MCF 10A (cell line): ENCODE measurements around the gene PUM2. TPM values are rescaled to one million over a fixed set of nuclear protein-coding genes. Genes with fewer than 3 reads are reported as not detected.
A peak's percentile ranks its signal among the peaks of the same experiment; 100 is the strongest.

Experiments
- BruUV-seq: library from RNA; stranded (reverse); fragments of 400-500 nt; replicated peaks from 2 replicates; lab custom pipeline; 2021; lab: Mats Ljungman, UMichigan
- CTCF ChIA-PET: fragments of 300-600 bp; sonication (Branson Sonifier 250); formaldehyde crosslinking; extraction: SDS; loops from one replicate; lab custom pipeline; 2021; ENCODE audit warnings: antibody characterized with exemption, inconsistent platforms; lab: Yijun Ruan, JAX
- POLR2A ChIA-PET: fragments of 300-600, 350-650 bp; sonication (Branson Sonifier 250); formaldehyde crosslinking; extraction: SDS; loops from one replicate; lab custom pipeline; 2020; ENCODE audit warnings: antibody characterized with exemption, inconsistent platforms; lab: Yijun Ruan, JAX
- DNase-seq: peaks from one replicate; pipeline ENCODE4 v3.0.0-alpha.2; 2018; ENCODE audit not compliant: unreplicated experiment
- H3K27ac Mint-ChIP-seq: one replicate; pipeline ENCODE4 v1.8.0; 2022; ENCODE audit warnings: mild to moderate bottlenecking, low read depth, mixed read lengths; ENCODE audit not compliant: unreplicated experiment
- H3K27me3 Mint-ChIP-seq: one replicate; pipeline ENCODE4 v1.8.0; 2022; ENCODE audit warnings: mixed read lengths; ENCODE audit not compliant: insufficient read depth, unreplicated experiment
- H3K36me3 Mint-ChIP-seq: one replicate; pipeline ENCODE4 v1.8.0; 2022; ENCODE audit warnings: mild to moderate bottlenecking, moderate library complexity, mixed read lengths; ENCODE audit not compliant: insufficient read depth, unreplicated experiment
- H3K4me1 Mint-ChIP-seq: one replicate; pipeline ENCODE4 v1.8.0; 2022; ENCODE audit warnings: mixed read lengths; ENCODE audit not compliant: insufficient read depth, unreplicated experiment
- H3K4me3 Mint-ChIP-seq: one replicate; pipeline ENCODE4 v1.8.0; 2022; ENCODE audit warnings: mild to moderate bottlenecking, moderate library complexity, mixed read lengths; ENCODE audit not compliant: unreplicated experiment
- H3K9me3 Mint-ChIP-seq: one replicate; pipeline ENCODE4 v1.8.0; 2022; ENCODE audit warnings: mixed read lengths; ENCODE audit not compliant: unreplicated experiment
- intact Hi-C: fragments of 100-400 bp; cut with micrococcal nuclease; formaldehyde crosslinking; loops from 2 replicates; pipeline ENCODE4 v1.14.1; 2022
- total RNA-seq: library from RNA; stranded (reverse); gene quantifications from 2 replicates; pipeline ENCODE4 v1.2.3, GENCODE V29; 2022
- TF ChIP-seq, protein P1 (sequence below): fragments of 200-600 bp; IDR thresholded peaks from one replicate; pipeline ENCODE4 v1.8.0; 2022; ENCODE audit warnings: antibody characterized with exemption, mild to moderate bottlenecking; ENCODE audit not compliant: unreplicated experiment

Gene PUM2
- total RNA-seq, 1 experiment from 2014 or later: 86.7 TPM

DNA sequence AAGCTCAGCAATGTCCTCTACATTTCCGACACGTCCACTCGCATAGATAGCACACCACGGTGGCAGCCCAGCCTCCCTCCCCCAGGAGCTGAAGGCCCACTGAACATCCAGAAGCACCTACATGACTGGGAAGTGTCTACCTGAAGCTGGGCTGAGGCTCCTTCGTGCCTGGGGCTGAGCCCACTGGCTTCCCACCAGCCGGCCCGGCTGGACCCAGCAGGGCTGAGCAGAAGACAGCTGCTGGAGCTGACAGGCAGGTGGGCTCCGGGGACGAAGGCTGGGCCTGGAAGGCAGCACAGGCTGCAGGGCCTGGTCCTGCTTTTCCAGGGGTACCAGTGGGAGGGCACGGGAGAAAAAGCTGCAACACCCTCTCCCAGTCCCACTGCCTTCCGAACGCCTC, 139.2 kb downstream of the PUM2 start:
- Mint-ChIP-seq H3K4me1 (peaks cover 72% of the 10 kb centered on the region), H3K36me3 (peaks cover 34% of the 10 kb centered on the region), H3K9me3 (no peaks in the 10 kb centered on the region), H3K27me3 (no peaks in the 10 kb centered on the region), H3K27ac (no peak overlapping the region), H3K4me3 (no peak overlapping the region)
- TF ChIP-seq, protein P1, sequence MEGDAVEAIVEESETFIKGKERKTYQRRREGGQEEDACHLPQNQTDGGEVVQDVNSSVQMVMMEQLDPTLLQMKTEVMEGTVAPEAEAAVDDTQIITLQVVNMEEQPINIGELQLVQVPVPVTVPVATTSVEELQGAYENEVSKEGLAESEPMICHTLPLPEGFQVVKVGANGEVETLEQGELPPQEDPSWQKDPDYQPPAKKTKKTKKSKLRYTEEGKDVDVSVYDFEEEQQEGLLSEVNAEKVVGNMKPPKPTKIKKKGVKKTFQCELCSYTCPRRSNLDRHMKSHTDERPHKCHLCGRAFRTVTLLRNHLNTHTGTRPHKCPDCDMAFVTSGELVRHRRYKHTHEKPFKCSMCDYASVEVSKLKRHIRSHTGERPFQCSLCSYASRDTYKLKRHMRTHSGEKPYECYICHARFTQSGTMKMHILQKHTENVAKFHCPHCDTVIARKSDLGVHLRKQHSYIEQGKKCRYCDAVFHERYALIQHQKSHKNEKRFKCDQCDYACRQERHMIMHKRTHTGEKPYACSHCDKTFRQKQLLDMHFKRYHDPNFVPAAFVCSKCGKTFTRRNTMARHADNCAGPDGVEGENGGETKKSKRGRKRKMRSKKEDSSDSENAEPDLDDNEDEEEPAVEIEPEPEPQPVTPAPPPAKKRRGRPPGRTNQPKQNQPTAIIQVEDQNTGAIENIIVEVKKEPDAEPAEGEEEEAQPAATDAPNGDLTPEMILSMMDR: no peak
- ChIA-PET POLR2A (interaction anchor here (1.5 to 13.0 kb wide), 4 partner anchors 12 to 160 kb away, joined by 3 to 222 read pairs (median 26); partner anchors contain the start of genes LAPTM4A and SDC1), CTCF (interaction anchor here (0.8 to 5.8 kb wide), 8 partner anchors 12 to 196 kb away, joined by 3 to 32 read pairs (median 8); partner anchors contain the start of gene SDC1)
- no TSS peak for BruUV-seq
- no peak for DNase-seq
- intact Hi-C loops: no loop called here

GRCh38 chr2:20210462-20210861, 140.2 kb downstream of the PUM2 start:
- Mint-ChIP-seq H3K27ac (peak overlapping the region; percentile 94), H3K4me3 (no peak overlapping the region), H3K4me1 (peaks cover 74% of the 10 kb centered on the region), H3K36me3 (peaks cover 40% of the 10 kb centered on the region), H3K9me3 (no peaks in the 10 kb centered on the region), H3K27me3 (no peaks in the 10 kb centered on the region)
- ChIA-PET CTCF (interaction anchor here (0.6 to 5.8 kb wide), 9 partner anchors 9 to 208 kb away, joined by 3 to 32 read pairs (median 6); partner anchors contain the start of gene SDC1), POLR2A (interaction anchor here (0.6 to 13.0 kb wide), 3 partner anchors 10 to 27 kb away, joined by 3 to 222 read pairs (median 3); partner anchors contain the start of gene SDC1)
- no peak for DNase-seq
- no TSS peak for BruUV-seq
- intact Hi-C loops: no loop called here
- TF ChIP-seq, protein P1: no peak

DNA sequence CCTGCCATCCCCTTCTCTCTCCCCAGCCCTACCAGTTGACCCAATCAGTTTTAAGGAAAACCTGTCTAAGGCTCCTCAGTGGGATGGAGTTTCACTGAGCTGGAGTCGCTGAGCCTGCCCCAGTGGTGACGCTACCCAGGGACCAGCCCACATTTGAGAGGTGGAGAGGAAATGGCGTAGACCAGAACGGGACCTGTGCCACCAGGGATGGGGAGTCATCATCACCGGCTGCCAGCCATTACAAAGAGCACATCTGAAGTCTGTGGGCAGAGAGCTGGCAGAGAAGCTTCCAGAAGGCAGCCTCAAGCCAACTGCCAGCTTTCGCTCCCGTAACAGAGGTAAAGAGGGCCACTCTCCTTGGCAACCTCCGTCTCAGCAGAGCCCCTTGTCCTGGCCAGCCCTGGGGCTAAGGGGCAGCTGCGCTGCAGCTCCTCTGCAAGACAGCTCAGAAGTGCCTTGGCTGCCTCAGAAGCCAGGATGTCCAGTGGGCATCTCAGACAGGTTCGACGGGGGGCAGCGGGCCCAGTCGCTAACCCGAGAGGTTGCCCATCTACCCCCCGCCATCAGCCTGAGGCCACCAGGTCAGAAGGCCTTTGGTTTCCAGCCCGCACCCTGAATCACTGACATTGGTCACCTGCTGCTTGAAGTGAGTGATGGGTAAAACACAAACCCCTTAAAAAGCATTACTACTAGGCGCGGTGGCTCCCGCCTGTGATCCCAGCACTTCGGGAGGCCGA, 141.1 kb downstream of the PUM2 start:
- Mint-ChIP-seq H3K4me3 (no peak overlapping the region), H3K27ac (peak overlapping the region; percentile 94), H3K36me3 (peaks cover 43% of the 10 kb centered on the region), H3K4me1 (peaks cover 66% of the 10 kb centered on the region), H3K9me3 (no peaks in the 10 kb centered on the region), H3K27me3 (no peaks in the 10 kb centered on the region)
- no TSS peak for BruUV-seq
- intact Hi-C loops: no loop called here
- no peak for DNase-seq
- TF ChIP-seq, protein P1: no peak
- CTCF ChIA-PET: interaction anchor here (0.6 to 5.8 kb wide), 10 partner anchors 10 to 337 kb away, joined by 3 to 32 read pairs (median 4); partner anchors contain the start of gene SDC1
- POLR2A ChIA-PET: interaction anchor here (0.6 to 13.0 kb wide), 4 partner anchors 8 to 157 kb away, joined by 3 to 222 read pairs (median 8); partner anchors contain the start of gene SDC1

- ChIA-PET POLR2A (interaction anchor here (1.0 to 13.0 kb wide), 6 partner anchors 9 to 156 kb away, joined by 3 to 222 read pairs (median 8); partner anchors contain the start of gene SDC1), CTCF (interaction anchor here (0.6 to 6.4 kb wide), 12 partner anchors 8 to 193 kb away, joined by 3 to 46 read pairs (median 4); partner anchors contain the start of gene SDC1)
These were observed 142.2 kb downstream of the PUM2 start for GRCh38 chr2:20208476-20208859.

More at GRCh38 chr2:20208476-20208859, 142.2 kb downstream of the PUM2 start:
- intact Hi-C loops: no loop called here
- BruUV-seq: no TSS peak
- no peaks in the 10 kb centered on the region for H3K9me3 Mint-ChIP-seq
- TF ChIP-seq, protein P1: no peak
- H3K27me3 Mint-ChIP-seq: no peaks in the 10 kb centered on the region
- H3K4me3 Mint-ChIP-seq: no peak overlapping the region
- H3K4me1 Mint-ChIP-seq: peaks cover 55% of the 10 kb centered on the region
- DNase-seq: no peak
- peak overlapping the region; percentile 94 for H3K27ac Mint-ChIP-seq
- peaks cover 39% of the 10 kb centered on the region for H3K36me3 Mint-ChIP-seq
